Measurements from ENCODE around the gene ITPK1.

The ITPK1 gene

GRCh38 chr14:92985521-92985920 is 130.2 kb downstream of the ITPK1 start:
- no peak overlapping the region for H2AFZ ChIP-seq (ENCODE audit: low read depth, low read length)
- H3K9me3 ChIP-seq (ENCODE audit: insufficient read depth, low read length, severe bottlenecking): peaks cover 13% of the 10 kb centered on the region
- H3K9ac ChIP-seq (ENCODE audit: low read depth, low read length): no peak overlapping the region
- H3K36me3 ChIP-seq (ENCODE audit: insufficient read depth, low read length): peaks cover 27% of the 10 kb centered on the region
- H3K4me1 ChIP-seq (ENCODE audit: insufficient read depth, low read length): no peaks in the 10 kb centered on the region
- H3K27ac ChIP-seq (ENCODE audit: low read length): no peak overlapping the region
- H4K20me1 ChIP-seq (ENCODE audit: insufficient read depth, low read length): peaks cover 8% of the 10 kb centered on the region; the same call in 1 of the 2 replicates
- DNase-seq (no peak), ATAC-seq (ENCODE audit: insufficient read depth, low read depth) (no peak)
- TF ChIP-seq EZH2 (IDR thresholded peaks at IDR 0.05; ENCODE audit: borderline replicate concordance, low read depth, low read length, severe bottlenecking) (no peak), CTCF (IDR thresholded peaks at IDR 0.05; ENCODE audit: borderline replicate concordance, extremely low read depth, low read length, poor library complexity, severe bottlenecking) (no peak)
- no peak overlapping the region for H3K4me3 ChIP-seq (ENCODE audit: low read depth in 1 of 2, low read length in 2 of 2)
- H3K27me3 ChIP-seq (ENCODE audit: insufficient read depth, low read length, poor library complexity): no peaks in the 10 kb centered on the region
- no peak overlapping the region for H3K4me2 ChIP-seq (ENCODE audit: insufficient read depth, low read length)
- no peaks in the 10 kb centered on the region for H3K79me2 ChIP-seq (ENCODE audit: insufficient read depth, low read length)

GRCh38 chr14:92984896-92985295 is 130.8 kb downstream of the ITPK1 start:
- TF ChIP-seq CTCF (IDR thresholded peaks at IDR 0.05; ENCODE audit: borderline replicate concordance, extremely low read depth, low read length, poor library complexity, severe bottlenecking): no peak
- no peak for TF ChIP-seq EZH2 (IDR thresholded peaks at IDR 0.05; ENCODE audit: borderline replicate concordance, low read depth, low read length, severe bottlenecking)
- H4K20me1 ChIP-seq (ENCODE audit: insufficient read depth, low read length): peaks cover 8% of the 10 kb centered on the region; the same call in 1 of the 2 replicates
- H3K4me3 ChIP-seq (ENCODE audit: low read depth in 1 of 2, low read length in 2 of 2): no peak overlapping the region
- ATAC-seq (ENCODE audit: insufficient read depth, low read depth): no peak
- H3K9me3 ChIP-seq (ENCODE audit: insufficient read depth, low read length, severe bottlenecking): peaks cover 19% of the 10 kb centered on the region
- H3K9ac ChIP-seq (ENCODE audit: low read depth, low read length): no peak overlapping the region
- no peaks in the 10 kb centered on the region for H3K27me3 ChIP-seq (ENCODE audit: insufficient read depth, low read length, poor library complexity)
- no peaks in the 10 kb centered on the region for H3K4me1 ChIP-seq (ENCODE audit: insufficient read depth, low read length)
- H3K27ac ChIP-seq (ENCODE audit: low read length): no peak overlapping the region
- H2AFZ ChIP-seq (ENCODE audit: low read depth, low read length): no peak overlapping the region
- DNase-seq: no peak
- peaks cover 33% of the 10 kb centered on the region for H3K36me3 ChIP-seq (ENCODE audit: insufficient read depth, low read length)
- H3K4me2 ChIP-seq (ENCODE audit: insufficient read depth, low read length): no peak overlapping the region
- no peaks in the 10 kb centered on the region for H3K79me2 ChIP-seq (ENCODE audit: insufficient read depth, low read length)

GRCh38 chr14:92984082-92984788 is 131.5 kb downstream of the ITPK1 start:
- Histone ChIP-seq H3K4me1 (ENCODE audit: insufficient read depth, low read length) (no peaks in the 10 kb centered on the region), H3K79me2 (ENCODE audit: insufficient read depth, low read length) (no peaks in the 10 kb centered on the region), H3K9ac (ENCODE audit: low read depth, low read length) (no peak overlapping the region), H3K4me3 (ENCODE audit: low read depth in 1 of 2, low read length in 2 of 2) (no peak overlapping the region), H3K4me2 (ENCODE audit: insufficient read depth, low read length) (no peak overlapping the region), H3K27me3 (ENCODE audit: insufficient read depth, low read length, poor library complexity) (no peaks in the 10 kb centered on the region), H3K36me3 (ENCODE audit: insufficient read depth, low read length) (peaks cover 35% of the 10 kb centered on the region), H2AFZ (ENCODE audit: low read depth, low read length) (no peak overlapping the region), H4K20me1 (ENCODE audit: insufficient read depth, low read length) (peaks cover 8% of the 10 kb centered on the region; the same call in 1 of the 2 replicates), H3K27ac (ENCODE audit: low read length) (no peak overlapping the region), H3K9me3 (ENCODE audit: insufficient read depth, low read length, severe bottlenecking) (peaks cover 22% of the 10 kb centered on the region)
- ATAC-seq (ENCODE audit: insufficient read depth, low read depth) (no peak), DNase-seq (no peak)
- TF ChIP-seq CTCF (IDR thresholded peaks at IDR 0.05; ENCODE audit: borderline replicate concordance, extremely low read depth, low read length, poor library complexity, severe bottlenecking) (no peak), EZH2 (IDR thresholded peaks at IDR 0.05; ENCODE audit: borderline replicate concordance, low read depth, low read length, severe bottlenecking) (no peak)

Measured in DND-41 (cell line).